CD4-positive, alpha-beta T cell treated with Interleukin-2 at 100 ng/mL for 4 hours (primary cell): ENCODE results near the gene SEZ6L.
A peak's percentile ranks its signal among the peaks of the same experiment; 100 is the strongest.

Experiments
- DNase-seq: peaks from one replicate; pipeline ENCODE4 v3.0.0-alpha.2; 2020; ENCODE audit warnings: low spot score

Gene SEZ6L

GRCh38 chr22:26169315-26170111 lies at the start of gene SEZ6L:
SEZ6L (plus strand) TSS chr22:26169462; CDS start chr22:26169670, 208 bp downstream.
- DNase-seq, result no peak

GRCh38 chr22:26122920-26123468 lies 46.3 kb upstream of the SEZ6L start:
- DNase-seq, result no peak

- DNase-seq, result no peak
These were observed 44.1 kb upstream of the SEZ6L start for GRCh38 chr22:26124991-26125725.

GRCh38 chr22:26127126-26127525 lies 42.1 kb upstream of the SEZ6L start:
- DNase-seq, result no peak

GRCh38 chr22:26127556-26127955 lies 41.7 kb upstream of the SEZ6L start:
- DNase-seq, result no peak

- DNase-seq, result no peak
These were observed 37.6 kb upstream of the SEZ6L start for GRCh38 chr22:26131589-26132154.

- DNase-seq, result no peak
These were observed 34.5 kb upstream of the SEZ6L start for GRCh38 chr22:26134654-26135330.

- DNase-seq, result no peak
These were observed 33.5 kb upstream of the SEZ6L start for GRCh38 chr22:26135806-26136205.

- no peak for DNase-seq
These were observed 30.0 kb upstream of the SEZ6L start for GRCh38 chr22:26139310-26139709.

- no peak for DNase-seq
These were observed 27.4 kb upstream of the SEZ6L start for GRCh38 chr22:26141831-26142230.

- no peak for DNase-seq
These were observed 25.4 kb upstream of the SEZ6L start for GRCh38 chr22:26143806-26144325.

- DNase-seq, result no peak
These were observed 9.4 kb upstream of the SEZ6L start for GRCh38 chr22:26159886-26160285.

GRCh38 chr22:26161746-26162145 lies 7.5 kb upstream of the SEZ6L start:
- no peak for DNase-seq

GRCh38 chr22:26162926-26163325 lies 6.3 kb upstream of the SEZ6L start:
- no peak for DNase-seq

- no peak for DNase-seq
These were observed 5.1 kb upstream of the SEZ6L start for GRCh38 chr22:26164174-26164573.

GRCh38 chr22:26168330-26168851 lies 871 bp upstream of the SEZ6L start:
- DNase-seq, result no peak

- no peak for DNase-seq
These were observed 335 bp upstream of the SEZ6L start for GRCh38 chr22:26168939-26169314.

GRCh38 chr22:26170112-26170492 lies 840 bp downstream of the SEZ6L start:
- no peak for DNase-seq

- no peak for DNase-seq
These were observed 1.7 kb downstream of the SEZ6L start for GRCh38 chr22:26170795-26171580.

GRCh38 chr22:26172389-26172990 lies 3.2 kb downstream of the SEZ6L start:
- peak; percentile 11 for DNase-seq

- DNase-seq, result no peak
These were observed 5.0 kb downstream of the SEZ6L start for GRCh38 chr22:26174280-26174679.
